IPS-18c (cell line): Measurements from ENCODE around the gene CEBPB.

Experiments
- H3K4me3 ChIP-seq: 2 replicates; pipeline ENCODE4 v1.7.0; 2013; ENCODE audit warnings: low read depth, mild to moderate bottlenecking, low read length, moderate library complexity; ENCODE audit not compliant: insufficient read depth
- H3K9me3 ChIP-seq: one replicate; pipeline ENCODE4 v1.6.1; 2013; ENCODE audit warnings: mild to moderate bottlenecking, low read length, moderate library complexity; ENCODE audit not compliant: control insufficient read depth, insufficient read depth

CEBPB gene

DNA sequence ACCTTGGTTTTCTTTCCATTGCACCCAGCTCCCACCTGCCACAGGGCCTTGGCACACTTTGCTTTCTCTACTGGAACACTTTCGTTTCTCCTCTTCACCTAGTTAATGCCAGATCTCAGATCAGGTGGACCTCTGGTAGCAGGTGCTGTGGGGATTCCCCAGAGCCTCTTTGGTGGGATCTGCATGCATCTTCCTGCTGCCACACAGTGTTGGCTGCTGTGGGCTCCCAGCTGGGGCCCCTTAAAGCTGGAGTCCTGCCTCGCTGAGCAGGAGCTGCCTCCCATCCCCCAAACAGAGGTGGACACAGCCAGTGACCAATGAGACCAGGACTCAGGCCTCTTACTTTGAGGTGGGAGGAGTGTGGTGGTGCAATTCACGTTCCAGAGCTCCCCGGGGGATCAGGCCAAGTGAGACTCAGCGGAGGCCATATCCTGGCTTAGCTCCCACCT is 28.4 kb downstream of the CEBPB start:
- no peaks in the 10 kb centered on the region for H3K9me3 ChIP-seq
- no peak overlapping the region for H3K4me3 ChIP-seq

DNA sequence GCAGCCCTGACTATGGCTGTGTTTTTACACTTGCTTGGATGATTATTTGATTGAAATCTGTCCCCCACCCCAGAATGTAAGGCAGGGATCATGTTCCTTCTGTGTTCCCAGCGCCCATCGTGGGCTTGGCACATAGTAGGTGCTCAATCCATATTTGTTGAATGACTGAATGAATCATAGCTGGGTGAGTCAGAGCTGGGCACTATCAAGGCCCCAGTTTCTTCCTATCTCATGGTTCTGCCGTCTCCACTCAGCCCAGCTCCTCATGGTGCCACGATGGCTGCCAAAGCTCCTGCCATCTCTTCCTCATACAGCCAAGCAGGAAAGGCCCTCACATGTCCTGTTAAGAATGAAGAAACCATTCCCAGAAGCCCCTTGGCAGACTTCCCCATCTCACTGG is 29.0 kb downstream of the CEBPB start:
- H3K4me3 ChIP-seq = no peak overlapping the region
- no peaks in the 10 kb centered on the region for H3K9me3 ChIP-seq

DNA sequence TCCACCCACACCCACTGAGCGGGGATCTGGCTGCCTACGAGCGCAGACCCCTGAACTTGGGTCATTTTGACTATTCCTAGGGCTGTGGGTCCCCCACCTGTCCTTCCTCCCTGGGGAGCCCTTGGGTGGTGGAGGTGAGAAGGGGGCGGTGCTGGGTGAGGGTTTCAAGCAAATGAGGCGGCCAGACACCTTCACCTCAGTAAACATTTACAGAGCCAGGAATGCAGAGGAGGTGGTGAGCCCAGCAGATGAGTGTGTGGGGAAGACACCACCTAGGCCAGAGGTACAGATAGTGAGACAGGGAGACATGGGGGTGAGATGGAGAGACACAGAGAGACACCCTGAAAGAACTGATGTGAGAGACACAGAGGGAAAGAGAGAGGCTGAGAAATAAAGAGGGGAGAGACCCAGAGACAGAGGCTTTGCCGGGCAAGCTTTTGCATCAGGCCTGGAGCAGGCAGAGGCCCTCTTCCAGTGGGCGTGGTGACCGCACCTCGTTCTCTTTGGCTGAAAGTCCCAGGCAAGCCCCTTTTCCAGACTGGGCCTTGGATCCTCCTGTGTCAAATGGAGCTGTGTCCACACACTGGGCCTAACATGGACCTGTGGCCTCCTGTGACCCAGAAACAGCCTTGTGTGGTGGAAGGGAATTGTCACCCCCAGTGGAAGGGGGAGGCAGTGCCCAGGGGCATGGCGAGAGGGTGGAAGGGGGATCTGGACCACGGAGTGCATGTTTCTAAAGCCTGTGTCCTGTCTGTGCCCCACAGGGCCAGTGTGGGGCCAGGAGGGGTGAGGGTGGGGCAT is 29.7 kb downstream of the CEBPB start:
- Histone ChIP-seq H3K9me3 (no peaks in the 10 kb centered on the region), H3K4me3 (no peak overlapping the region)

DNA sequence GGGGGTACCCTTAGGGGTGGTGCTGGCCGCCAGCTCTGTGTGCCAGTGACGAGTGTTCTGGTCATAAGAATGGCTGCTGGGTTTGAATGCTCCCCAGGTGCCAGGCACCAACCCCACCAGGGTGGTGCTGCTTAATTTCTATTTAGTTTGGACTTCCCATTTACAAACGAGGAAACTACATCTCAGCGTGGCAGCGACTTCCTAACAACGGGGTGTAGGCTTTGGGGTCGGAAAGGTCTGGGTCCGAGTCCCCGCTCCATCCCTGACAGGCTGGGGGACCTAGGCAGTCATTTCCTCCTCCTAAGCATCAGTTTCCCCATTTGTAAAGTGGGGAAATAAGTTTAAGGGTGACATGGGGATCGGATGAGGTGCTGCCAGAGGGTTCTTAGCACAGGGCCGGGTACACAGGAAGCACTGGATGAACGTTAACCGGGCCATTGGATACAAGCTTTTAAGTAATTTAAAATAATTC is 30.3 kb downstream of the CEBPB start:
- Histone ChIP-seq H3K4me3 (no peak overlapping the region), H3K9me3 (no peaks in the 10 kb centered on the region)

DNA sequence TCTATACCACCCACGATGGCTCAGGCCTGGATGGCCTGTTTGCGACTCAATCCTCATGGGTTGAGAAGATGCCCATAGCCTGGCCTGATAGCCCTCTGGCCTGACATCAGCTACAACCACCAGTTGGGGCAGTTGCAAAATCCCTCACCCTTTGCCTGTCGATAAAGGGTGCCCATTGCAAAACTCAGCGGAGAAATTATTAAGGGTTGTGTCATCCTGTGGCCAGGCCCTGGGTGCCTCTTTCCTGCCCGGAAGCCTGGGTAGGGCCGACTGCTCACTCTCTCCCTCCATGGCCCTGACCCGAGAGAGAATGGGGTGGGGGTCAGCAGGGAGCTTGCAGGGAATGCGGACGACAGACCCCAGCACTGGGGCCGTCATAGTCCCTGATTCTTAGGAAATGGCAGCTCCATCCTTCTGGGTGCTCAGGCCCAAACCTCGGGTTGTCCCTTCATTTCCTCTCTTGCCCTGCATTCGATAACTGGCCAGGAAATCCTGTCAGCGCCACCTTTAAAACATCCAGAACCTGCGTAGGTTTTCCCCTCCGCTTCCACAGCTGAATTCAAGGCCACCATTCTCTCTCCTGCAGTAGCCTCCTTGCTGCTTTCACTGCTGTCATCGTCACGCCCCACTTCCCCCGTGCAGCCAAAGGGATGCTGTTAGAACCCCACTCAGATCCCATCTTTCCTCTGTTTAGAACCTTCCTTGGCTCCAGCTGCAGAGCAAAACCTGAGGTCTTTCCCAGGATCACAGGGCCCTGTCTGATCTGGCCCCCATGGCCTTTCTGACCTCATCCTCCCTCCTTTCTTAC is 31.1 kb downstream of the CEBPB start:
- H3K9me3 ChIP-seq = no peaks in the 10 kb centered on the region
- no peak overlapping the region for H3K4me3 ChIP-seq

DNA sequence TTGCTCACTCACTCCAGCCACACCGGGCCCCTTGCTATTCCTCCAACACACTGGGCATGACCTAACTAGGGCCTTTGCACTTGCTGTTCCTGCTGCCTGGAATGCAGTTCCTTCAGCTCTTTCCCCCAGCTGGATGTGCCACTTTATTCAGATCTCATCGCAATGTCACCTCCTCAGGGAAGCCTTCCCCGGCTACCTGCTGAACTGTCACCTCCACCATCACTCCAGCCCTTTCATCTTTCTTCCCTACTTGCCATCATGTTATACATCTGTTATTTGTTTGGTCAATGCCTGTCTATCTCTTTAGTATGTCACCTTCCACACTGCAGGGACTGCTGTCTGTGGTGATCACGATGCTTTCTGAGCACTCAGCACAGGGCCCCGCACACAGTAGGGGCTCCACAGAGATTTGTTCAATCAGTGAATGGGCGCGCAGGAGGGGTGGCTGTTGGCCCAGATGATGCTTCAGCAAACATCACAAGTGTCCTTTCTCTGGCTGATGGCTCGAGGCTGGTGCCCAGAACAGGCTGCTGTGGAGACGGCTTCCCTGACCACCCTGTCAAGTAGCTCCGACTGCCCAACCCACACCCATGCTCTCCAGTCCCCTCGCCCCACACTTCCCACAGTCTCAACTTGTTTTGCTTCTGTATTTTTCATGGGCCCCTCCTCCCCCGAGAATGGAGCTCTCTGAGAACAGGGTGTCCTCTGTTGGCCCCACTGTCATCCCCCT is 31.8 kb downstream of the CEBPB start:
- no peaks in the 10 kb centered on the region for H3K9me3 ChIP-seq
- H3K4me3 ChIP-seq = no peak overlapping the region

DNA sequence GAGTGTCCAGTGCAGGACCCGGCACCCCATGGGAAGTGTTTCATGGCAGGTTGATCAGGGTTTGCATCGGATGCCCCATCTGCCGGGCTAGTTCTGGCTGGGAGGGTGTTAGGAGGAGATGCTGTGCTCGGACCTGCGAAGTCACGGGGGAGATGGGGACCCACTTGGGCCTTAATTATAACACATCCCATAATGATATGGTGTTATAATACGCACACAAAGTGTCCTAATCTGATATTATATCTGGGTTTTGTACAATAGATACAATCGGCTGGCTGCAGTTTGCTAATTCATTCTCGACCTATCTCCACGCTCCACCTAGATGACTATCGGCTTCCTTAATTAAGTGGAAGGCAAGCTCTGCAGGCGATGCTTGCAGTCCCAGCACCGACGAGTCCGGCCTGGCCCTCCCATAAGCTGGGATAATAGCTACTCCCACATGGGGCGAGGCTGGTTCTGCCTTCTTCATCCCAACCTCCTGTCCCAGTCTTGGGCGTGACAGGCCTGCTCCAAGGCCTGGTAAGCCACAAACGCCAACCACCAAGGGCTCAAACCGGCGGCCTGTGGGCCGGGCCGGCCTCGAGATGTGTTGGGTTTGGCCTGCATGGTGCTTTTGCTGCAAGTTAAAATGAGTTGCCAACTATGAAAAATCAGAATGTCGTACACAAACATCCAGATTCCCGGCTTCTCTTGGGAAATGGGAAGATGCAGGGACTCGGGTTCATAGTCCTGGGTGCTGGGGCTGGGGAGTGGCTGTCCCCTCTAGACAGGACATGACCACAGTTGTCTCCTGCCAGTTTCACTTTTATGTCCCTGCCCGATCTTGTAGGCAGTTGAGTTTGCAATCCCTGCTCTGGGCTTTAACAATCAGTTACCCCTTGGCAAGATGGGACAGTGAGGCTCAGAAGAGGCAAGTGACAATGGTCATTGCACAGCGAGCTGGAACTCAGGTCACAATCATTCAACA is 32.7 kb downstream of the CEBPB start:
- Histone ChIP-seq H3K4me3 (no peak overlapping the region), H3K9me3 (no peaks in the 10 kb centered on the region)

DNA sequence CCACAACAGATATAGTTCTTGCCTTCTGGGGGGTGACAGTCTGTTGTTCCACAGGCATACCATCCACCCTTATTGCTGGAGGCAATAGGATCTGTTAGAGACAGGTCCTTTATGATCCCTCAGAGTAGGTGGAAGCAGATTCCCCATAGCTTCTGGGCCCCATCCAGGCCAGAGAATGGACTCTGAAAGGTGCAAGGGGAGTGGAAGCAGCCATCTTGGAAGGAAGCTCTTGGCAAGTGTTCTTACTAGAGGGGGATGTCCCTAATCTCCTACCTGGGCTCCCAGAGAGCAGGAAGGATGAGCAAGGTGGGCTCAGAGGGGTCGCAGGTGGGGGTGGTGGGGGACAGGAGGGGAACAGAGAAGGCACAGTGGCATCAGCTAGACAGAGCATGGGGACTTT is 33.4 kb downstream of the CEBPB start:
- H3K4me3 ChIP-seq = no peak overlapping the region
- H3K9me3 ChIP-seq = no peaks in the 10 kb centered on the region

DNA sequence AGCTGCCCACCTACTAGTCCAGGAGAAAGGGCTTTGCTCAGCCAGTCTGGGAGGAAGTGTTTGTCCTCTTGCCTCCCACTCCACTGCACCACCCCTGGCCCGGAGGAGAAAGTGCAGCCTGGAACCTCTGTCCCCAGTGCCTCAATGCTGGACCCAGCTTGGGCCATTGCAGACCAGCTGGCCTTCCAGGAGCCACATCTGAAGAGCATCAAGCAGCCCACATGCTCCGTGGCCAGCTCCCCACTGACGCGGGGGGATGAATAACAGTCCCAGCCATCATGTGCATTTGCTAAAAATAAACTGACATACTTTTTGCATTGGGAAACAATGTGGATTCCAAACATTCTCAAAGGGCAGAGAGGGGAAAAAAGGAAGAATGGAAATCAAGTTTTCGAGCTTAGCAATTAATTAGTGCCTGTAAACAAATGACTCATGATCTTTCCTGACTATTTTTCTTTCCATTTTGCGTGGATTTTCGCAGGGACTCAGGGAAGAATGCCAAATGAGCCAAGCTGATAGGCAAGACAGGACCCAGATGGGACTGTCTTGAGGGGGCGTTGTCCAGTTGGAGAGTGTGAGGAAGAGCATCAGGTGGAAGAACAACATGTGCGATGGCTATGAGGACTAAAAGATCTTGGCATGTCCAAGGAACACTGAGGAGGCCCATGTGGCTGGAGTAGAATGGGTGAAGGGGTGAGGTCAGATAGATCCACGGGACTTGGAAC is 34.1 kb downstream of the CEBPB start:
- no peaks in the 10 kb centered on the region for H3K9me3 ChIP-seq

DNA sequence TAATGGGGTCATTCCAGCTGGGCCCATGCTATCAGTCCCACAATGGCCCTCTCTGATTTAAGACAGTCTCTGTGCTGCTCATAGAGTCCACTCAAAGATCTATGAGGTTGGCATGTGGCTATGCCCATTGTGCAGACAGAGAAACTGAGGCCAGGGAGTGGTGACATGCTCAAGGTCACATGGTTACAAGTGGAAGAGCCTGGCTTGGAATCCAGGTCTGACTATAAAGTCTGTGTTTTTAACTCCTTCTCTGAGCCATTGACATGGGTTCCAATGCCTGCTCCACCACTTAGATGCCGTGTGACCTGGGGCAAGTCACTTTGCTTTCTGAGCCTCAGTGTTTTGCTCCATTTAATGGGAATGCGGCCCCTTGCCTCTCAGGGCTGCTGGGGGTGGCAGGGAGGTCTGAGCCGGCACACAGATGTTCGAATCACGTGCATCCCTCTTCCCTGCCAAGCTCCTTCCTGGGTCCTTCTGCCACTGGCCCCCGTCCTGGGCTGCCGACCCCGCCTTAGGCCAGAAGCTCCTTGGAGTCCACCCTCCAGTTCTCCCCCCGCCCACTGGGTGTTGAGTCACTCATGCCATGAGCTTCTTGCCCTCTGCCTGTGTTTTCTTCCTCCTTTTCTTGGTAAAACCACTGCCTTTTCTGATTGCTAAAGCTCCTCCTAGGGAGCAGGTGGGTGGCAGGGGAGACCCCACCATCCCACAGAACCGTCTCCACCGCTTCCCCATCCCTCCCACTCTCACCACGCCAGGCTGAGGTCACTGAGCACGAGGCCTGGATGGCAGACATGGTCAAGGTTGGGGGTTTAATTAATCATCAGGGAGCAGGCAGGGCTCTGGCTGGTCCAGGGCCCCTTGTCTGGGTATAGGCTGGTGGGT is 35.7 kb downstream of the CEBPB start:
- H3K4me3 ChIP-seq = no peak overlapping the region
- no peaks in the 10 kb centered on the region for H3K9me3 ChIP-seq

More for the DNA sequence above, 34.1 kb downstream of the CEBPB start:
- H3K4me3 ChIP-seq = no peak overlapping the region

DNA sequence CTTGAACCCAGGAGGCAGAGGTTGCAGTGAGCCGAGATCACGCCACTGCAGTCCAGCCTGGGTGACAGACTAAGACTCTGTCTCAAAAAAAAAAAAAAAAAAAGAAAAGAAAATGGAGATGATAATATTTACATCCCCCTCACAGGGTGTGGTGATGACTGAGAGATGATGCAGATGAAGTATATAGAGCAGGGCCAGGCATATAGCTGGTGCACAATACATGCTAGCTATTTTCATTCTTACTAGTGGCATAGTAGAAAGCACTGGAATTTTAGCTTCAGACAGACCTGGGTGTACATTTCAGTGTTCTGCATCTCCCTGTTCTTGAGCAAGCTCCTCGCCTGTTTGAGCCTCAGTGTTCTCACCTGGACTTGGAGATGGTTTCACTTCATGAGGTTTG is 36.9 kb downstream of the CEBPB start:
- no peaks in the 10 kb centered on the region for H3K9me3 ChIP-seq
- H3K4me3 ChIP-seq = no peak overlapping the region

DNA sequence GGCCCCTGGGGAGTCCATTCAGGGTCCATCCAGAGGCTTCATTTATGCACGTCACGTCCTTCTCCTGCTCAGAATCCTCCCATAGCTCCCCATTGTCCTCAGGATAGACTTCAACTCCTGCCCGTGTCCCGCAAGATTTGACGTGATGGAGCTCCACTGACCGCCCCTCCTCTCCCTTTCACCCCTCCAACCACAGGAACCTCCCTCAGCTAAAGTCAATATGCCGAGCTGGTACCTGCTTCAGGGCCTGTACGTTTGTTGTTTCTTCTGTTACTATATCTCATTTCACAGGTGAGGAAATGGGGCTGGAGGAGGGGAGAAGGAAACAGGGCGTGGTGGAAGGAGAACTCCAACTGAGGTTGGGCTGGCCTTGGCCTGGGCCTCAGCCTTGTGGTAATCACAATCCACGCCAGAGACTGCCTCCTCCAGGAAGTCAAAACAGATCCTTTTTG is 38.6 kb downstream of the CEBPB start:
- no peak overlapping the region for H3K4me3 ChIP-seq
- no peaks in the 10 kb centered on the region for H3K9me3 ChIP-seq

DNA sequence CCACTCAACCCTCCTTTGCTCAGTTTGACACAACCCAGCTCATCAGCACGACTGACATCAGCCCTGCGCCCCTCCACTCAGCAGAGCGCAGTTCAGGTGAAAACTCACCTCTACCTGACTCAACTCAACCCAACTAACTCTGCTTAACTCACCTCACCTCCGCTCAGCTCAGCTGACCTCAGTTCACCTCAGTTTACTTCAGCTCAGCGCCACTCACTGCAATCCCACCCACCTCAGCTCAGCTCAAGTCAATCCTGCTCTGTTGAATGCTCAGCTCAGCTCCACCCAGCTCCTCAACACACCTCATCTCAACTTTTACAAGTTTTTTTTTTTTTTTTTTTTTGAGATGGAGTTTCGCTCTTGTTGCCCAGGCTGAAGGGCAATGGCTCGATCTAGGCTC is 39.6 kb downstream of the CEBPB start:
- no peak overlapping the region for H3K4me3 ChIP-seq
- H3K9me3 ChIP-seq = no peaks in the 10 kb centered on the region

DNA sequence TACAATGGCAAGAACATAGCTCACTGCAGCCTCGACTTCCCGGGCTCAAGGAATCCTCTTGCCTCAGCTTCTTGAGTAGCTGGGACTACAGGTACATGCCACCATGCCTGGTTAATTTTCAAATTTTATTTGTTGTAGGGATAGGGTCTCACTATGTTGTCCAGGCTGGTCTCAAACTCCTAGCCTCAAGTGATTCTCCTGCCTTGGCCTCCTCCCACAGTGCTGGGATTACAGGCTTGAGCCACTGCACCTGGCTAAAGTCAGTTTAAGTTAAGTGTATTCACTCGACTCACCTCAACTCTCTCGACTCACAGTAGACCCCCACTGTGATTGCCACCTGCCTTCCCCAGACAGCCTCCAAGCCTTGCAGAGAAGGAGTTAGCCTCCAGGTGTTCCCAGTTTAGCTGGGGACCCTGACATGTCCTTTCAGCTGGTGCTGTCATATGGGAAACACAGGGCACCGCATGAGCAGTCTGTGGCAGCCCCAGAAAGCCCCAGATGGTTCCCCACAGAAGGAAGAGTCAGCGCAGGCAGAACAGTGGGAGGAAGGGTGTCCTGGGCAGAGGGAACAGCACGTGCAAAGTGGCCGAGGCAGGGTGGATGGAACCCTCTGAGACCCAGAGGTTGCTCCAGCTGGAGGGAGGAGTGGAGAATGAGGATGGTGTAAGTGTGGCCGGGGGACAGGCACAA is 40.4 kb downstream of the CEBPB start:
- no peak overlapping the region for H3K4me3 ChIP-seq
- H3K9me3 ChIP-seq = no peaks in the 10 kb centered on the region

DNA sequence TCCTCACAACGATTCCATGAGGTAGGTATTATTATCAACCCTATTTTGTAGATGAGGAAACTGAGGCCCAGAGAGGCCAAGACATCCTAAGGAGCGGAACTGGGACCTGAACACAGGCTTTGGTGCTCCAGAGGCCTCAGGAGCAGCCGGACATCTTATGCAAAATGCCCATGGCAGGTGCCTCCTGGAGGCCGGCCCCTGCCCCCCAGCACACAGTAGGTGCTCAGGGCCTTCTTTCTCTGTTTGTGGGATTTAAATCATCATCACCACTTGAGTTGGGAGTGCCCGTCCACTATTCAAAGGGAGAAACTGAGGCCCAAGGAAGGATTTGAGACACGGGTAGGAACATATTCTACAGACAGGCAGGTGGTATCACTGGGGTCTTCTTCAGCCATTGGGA is 41.2 kb downstream of the CEBPB start:
- H3K9me3 ChIP-seq = no peaks in the 10 kb centered on the region
- H3K4me3 ChIP-seq = no peak overlapping the region
